HepG2 (cell line): ENCODE data around the gene HPS1. TPM values are rescaled to one million over a fixed set of nuclear protein-coding genes. Genes with fewer than 3 reads are reported as not detected.

ENCODE experiments used
- ATAC-seq: fragments of 200-7000 bp; cut with Tn5 transposase; 3 replicates; pipeline ENCODE4 v1.9.1; 2020; ENCODE audit warnings: mild to moderate bottlenecking, moderate library complexity
- BruUV-seq: library from RNA; stranded (reverse); fragments of 400-500 nt; replicated peaks from 2 replicates; lab custom pipeline; 2021; lab: Mats Ljungman, UMichigan
- CTCF ChIA-PET: fragments of 300-600 bp; formaldehyde crosslinking; extraction: SDS; loops from one replicate; lab custom pipeline; 2021; ENCODE audit warnings: low total read pairs, inconsistent platforms, low intra/inter-chr PET ratio; lab: Yijun Ruan, JAX
- POLR2A ChIA-PET: fragments of 350-600 bp; sonication (Branson Sonifier 250); formaldehyde crosslinking; loops from one replicate; lab custom pipeline; 2020; ENCODE audit warnings: antibody characterized with exemption, inconsistent platforms; lab: Yijun Ruan, JAX
- DNase-seq: peaks from one replicate; pipeline ENCODE4 v3.0.0-alpha.2; 2015; ENCODE audit warnings: low spot score
- FAIRE-seq: peaks from 3 replicates; lab custom pipeline; 2011; peaks lifted over from hg19 to GRCh38; lab: Jason Lieb, UNC
- H2AFZ ChIP-seq: one replicate; pipeline ENCODE4 v1.6.1; 2011; ENCODE audit warnings: low read length, inconsistent platforms
- H3K27ac ChIP-seq: fragments of 300-600 bp; 3 replicates; pipeline ENCODE4 v1.8.0; 2011; ENCODE audit warnings: mixed run types, mild to moderate bottlenecking, mixed read lengths, low read length, inconsistent platforms; ENCODE audit not compliant: insufficient read depth; ENCODE audit errors: extremely low read length
- H3K27me3 ChIP-seq, 2 experiments: fragments of 200-600 bp in 1 of 2; 2 replicates in 1 of 2; 3 replicates in 1 of 2; pipeline versions ENCODE4 v1.6.0 to v1.8.0; 2011; ENCODE audit warnings: low read length in 2 of 2, mild to moderate bottlenecking in 2 of 2, moderate library complexity in 2 of 2, inconsistent platforms in 1 of 2; ENCODE audit not compliant: insufficient read depth in 2 of 2, control insufficient read depth in 1 of 2
- H3K36me3 ChIP-seq, 2 experiments: fragments of 200-600 bp in 1 of 2; replicated peaks in 1 of 2; 2 replicates in 1 of 2; 3 replicates in 1 of 2; pipeline versions ENCODE4 v1.5.1 to v1.8.0; 2011; ENCODE audit warnings: low read length in 2 of 2, inconsistent platforms in 1 of 2; ENCODE audit not compliant: insufficient read depth in 2 of 2, control insufficient read depth in 1 of 2
- H3K4me1 ChIP-seq: 2 replicates; pipeline ENCODE4 v1.5.1; 2012; ENCODE audit warnings: low read length, inconsistent platforms; ENCODE audit not compliant: insufficient read depth
- H3K4me2 ChIP-seq: 2 replicates; pipeline ENCODE4 v1.6.0; 2011; ENCODE audit warnings: low read depth, low read length, inconsistent platforms
- H3K4me3 ChIP-seq, 3 experiments: fragments of 200-600 bp in 1 of 3; sonication (generic), shearing (Covaris generic) in 1 of 3; replicated peaks in 1 of 3; 2 replicates each; pipeline ENCODE4 v1.5.1; 2011 to 2016; ENCODE audit warnings: low read length in 3 of 3, inconsistent platforms in 2 of 3, low read depth in 2 of 3, mild to moderate bottlenecking in 2 of 3, control low read depth in 1 of 3, mixed read lengths in 1 of 3; ENCODE audit not compliant: insufficient read depth in 1 of 3
- H3K79me2 ChIP-seq: one replicate; pipeline ENCODE4 v1.6.1; 2011; ENCODE audit warnings: low read length, inconsistent platforms; ENCODE audit not compliant: insufficient read depth
- H3K9ac ChIP-seq: 2 replicates; pipeline ENCODE4 v1.6.0; 2011; ENCODE audit warnings: mild to moderate bottlenecking, low read depth, low read length, inconsistent platforms; ENCODE audit not compliant: insufficient read depth
- H3K9me3 ChIP-seq: 2 replicates; pipeline ENCODE4 v1.5.1; 2012; ENCODE audit warnings: mild to moderate bottlenecking, low read length
- H4K20me1 ChIP-seq: 2 replicates; pipeline ENCODE4 v1.6.0; 2011; ENCODE audit warnings: inconsistent platforms, mild to moderate bottlenecking, low read length, moderate library complexity; ENCODE audit not compliant: insufficient read depth
- ADNP ChIP-seq: sonication (generic); formaldehyde crosslinking; IDR thresholded peaks from 2 replicates; pipeline ENCODE4 v1.4.0; 2020; ENCODE audit warnings: missing genetic modification reagents
- FOXA1 ChIP-seq, 2 experiments: fragments of 450-650 bp in 1 of 2; sonication (generic) in 1 of 2; formaldehyde crosslinking in 1 of 2; IDR thresholded peaks; 2 replicates each; pipeline versions ENCODE4 v1.4.0 to v1.6.1; 2016 to 2020; ENCODE audit warnings: missing genetic modification reagents in 1 of 2
- KDM2A ChIP-seq: sonication (generic); formaldehyde crosslinking; IDR thresholded peaks from 2 replicates; pipeline ENCODE4 v1.4.0; 2020; ENCODE audit warnings: low read depth, missing genetic modification reagents, borderline replicate concordance
- MEF2D ChIP-seq: sonication (generic); formaldehyde crosslinking; IDR thresholded peaks from 2 replicates; pipeline ENCODE4 v1.5.1; 2020; ENCODE audit warnings: mild to moderate bottlenecking, missing genetic modification reagents
- RBFOX2 ChIP-seq: fragments of 200-400 bp; formaldehyde crosslinking; IDR thresholded peaks from 2 replicates; pipeline ENCODE4 v1.6.1; 2017; ENCODE audit warnings: low read depth, mild to moderate bottlenecking, low read length
- ZEB1 ChIP-seq: IDR thresholded peaks from 2 replicates; pipeline ENCODE4 v1.6.1; 2012; ENCODE audit warnings: mild to moderate bottlenecking, low read depth, inconsistent platforms; ENCODE audit not compliant: insufficient replicate concordance
- ZNF33B ChIP-seq: sonication (generic); formaldehyde crosslinking; IDR thresholded peaks from 2 replicates; pipeline ENCODE4 v1.5.1; 2020; ENCODE audit warnings: mild to moderate bottlenecking, missing genetic modification reagents
- ZNF367 ChIP-seq: sonication (generic); formaldehyde crosslinking; IDR thresholded peaks from 2 replicates; pipeline ENCODE4 v1.4.0; 2020; ENCODE audit warnings: missing genetic modification reagents, borderline replicate concordance
- ZNF577 ChIP-seq: sonication (generic); formaldehyde crosslinking; IDR thresholded peaks from 2 replicates; pipeline ENCODE4 v1.4.0; 2020; ENCODE audit warnings: mild to moderate bottlenecking, low read depth, missing genetic modification reagents, borderline replicate concordance
- in situ Hi-C: cut with HindIII; loops from 2 replicates; pipeline ENCODE4 v1.10.0; 2017; ENCODE audit warnings: low pct_unique_long_range_greater_than_20kb; ENCODE audit not compliant: extremely low pct_ligation_motif_present
- intact Hi-C: fragments of 100-400 bp; cut with micrococcal nuclease; formaldehyde crosslinking; loops from one replicate; pipeline ENCODE4 v1.10.0; 2022; ENCODE audit not compliant: unreplicated experiment
- polyA plus RNA-seq, 8 experiments: library from polyadenylated mRNA; depleted of rRNA in 3 of 8; stranded (reverse) in 7 of 8; unstranded in 1 of 8; fragments of >200 nt; fragmentation: Illumina TruSeq in 4 of 8; extraction: Trizol in 4 of 8; gene quantifications; 2 replicates each; pipeline versions ENCODE4 v1.2.1 to v1.2.3, GENCODE V29; 2011 to 2016; ENCODE audit warnings: low read depth in 4 of 8, missing spikeins in 1 of 8, mixed read lengths in 1 of 8; ENCODE audit not compliant: insufficient read depth in 1 of 8
- total RNA-seq, 5 experiments: library from RNA; depleted of rRNA; stranded (reverse); fragments of >200 nt; fragmentation: Illumina TruSeq; extraction: Trizol; gene quantifications; 2 replicates each; pipeline ENCODE4 v1.2.3, GENCODE V29; 2016; ENCODE audit warnings: low read depth in 1 of 5
- TF ChIP-seq, protein P1 (sequence below): sonication (generic); formaldehyde crosslinking; IDR thresholded peaks from 2 replicates; pipeline ENCODE4 v1.9.0; 2022; ENCODE audit warnings: missing genetic modification reagents, mild to moderate bottlenecking, borderline replicate concordance
- TF ChIP-seq, protein P2 (sequence below): sonication (generic); formaldehyde crosslinking; IDR thresholded peaks from 2 replicates; pipeline ENCODE4 v1.8.1; 2022; ENCODE audit warnings: low read depth, mild to moderate bottlenecking, missing genetic modification reagents
- TF ChIP-seq, protein P3 (sequence below): sonication (generic); formaldehyde crosslinking; IDR thresholded peaks from 2 replicates; pipeline ENCODE4 v1.4.0; 2020; ENCODE audit warnings: missing genetic modification reagents, borderline replicate concordance

Gene HPS1
- total and polyA plus RNA-seq, 2 of the 13 experiments (the other 11 are each of a cell fraction or from before 2014, with no cell fraction given) = 24.6 to 25.8 TPM

DNA sequence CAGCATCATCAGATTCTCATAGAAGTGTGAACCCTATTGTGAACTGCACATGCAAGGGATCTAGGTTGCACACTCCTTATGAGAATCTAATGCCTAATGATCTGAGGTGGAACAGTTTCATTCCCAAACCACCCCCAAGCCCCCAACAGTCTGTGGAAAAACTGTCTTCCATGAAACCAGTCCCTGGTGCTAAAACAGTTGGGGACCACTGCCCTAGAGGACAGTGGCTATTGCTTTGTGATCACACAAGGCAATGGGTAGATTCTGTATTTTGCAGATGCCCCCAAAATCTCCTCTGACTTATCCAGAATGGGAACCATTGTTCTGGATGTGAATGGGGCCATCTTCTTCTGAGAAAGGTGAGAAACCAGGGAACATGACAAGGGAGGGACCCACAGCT, 31.1 kb upstream of the HPS1 start (continued):
- TF ChIP-seq, protein P1, sequence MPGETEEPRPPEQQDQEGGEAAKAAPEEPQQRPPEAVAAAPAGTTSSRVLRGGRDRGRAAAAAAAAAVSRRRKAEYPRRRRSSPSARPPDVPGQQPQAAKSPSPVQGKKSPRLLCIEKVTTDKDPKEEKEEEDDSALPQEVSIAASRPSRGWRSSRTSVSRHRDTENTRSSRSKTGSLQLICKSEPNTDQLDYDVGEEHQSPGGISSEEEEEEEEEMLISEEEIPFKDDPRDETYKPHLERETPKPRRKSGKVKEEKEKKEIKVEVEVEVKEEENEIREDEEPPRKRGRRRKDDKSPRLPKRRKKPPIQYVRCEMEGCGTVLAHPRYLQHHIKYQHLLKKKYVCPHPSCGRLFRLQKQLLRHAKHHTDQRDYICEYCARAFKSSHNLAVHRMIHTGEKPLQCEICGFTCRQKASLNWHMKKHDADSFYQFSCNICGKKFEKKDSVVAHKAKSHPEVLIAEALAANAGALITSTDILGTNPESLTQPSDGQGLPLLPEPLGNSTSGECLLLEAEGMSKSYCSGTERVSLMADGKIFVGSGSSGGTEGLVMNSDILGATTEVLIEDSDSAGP = no peak
- no peak for TF ChIP-seq ZNF367 (CRISPR knock-in tag)
- TF ChIP-seq MEF2D (CRISPR knock-in tag) = no peak
- no peak for TF ChIP-seq FOXA1 (IDR thresholded peaks at IDR 0.05)
- no peak for TF ChIP-seq FOXA1 (CRISPR knock-in tag; IDR thresholded peaks at IDR 0.05)
- TF ChIP-seq KDM2A (CRISPR knock-in tag) = no peak

DNA sequence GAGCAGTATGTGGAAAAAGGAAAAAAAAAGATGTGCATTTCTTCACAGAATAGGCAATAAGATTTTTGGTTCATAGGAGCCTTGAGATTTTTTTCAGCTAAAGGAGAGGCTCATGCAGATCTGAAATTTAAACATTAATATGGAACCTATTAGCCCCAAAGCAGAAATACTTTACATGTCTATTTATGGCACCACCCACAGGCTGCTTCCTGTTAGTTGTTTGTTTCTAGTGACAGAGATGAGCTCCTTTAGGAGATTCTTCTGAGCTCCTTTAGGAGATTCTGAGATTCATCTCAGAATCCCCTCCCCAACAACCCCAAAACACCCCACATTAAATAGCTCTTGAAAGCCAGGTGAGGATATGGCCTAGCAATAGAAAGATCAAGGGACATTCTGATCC, 27.9 kb upstream of the HPS1 start:
- Histone ChIP-seq H3K27ac (no peak overlapping the region), H3K4me3 (no peak overlapping the region), H3K79me2 (no peaks in the 10 kb centered on the region), H3K9ac (no peak overlapping the region), H3K4me2 (no peak overlapping the region), H3K9me3 (no peaks in the 10 kb centered on the region), H3K4me1 (no peaks in the 10 kb centered on the region), H3K36me3 (no peaks in the 10 kb centered on the region), H2AFZ (no peak overlapping the region), H3K27me3 (peaks cover 2 to 9% of the 10 kb centered on the region in 2 experiments; a peak in 2 of 5 replicates), H4K20me1 (no peaks in the 10 kb centered on the region)
- no TSS peak for BruUV-seq
- in situ Hi-C loops = loop anchor here (10.0 to 25.0 kb wide), 2 partner anchors 563 to 770 kb away; no protein-coding TSS in a partner anchor
- TF ChIP-seq ADNP (CRISPR knock-in tag) (no peak), ZNF577 (no peak), ZNF33B (CRISPR knock-in tag) (no peak), RBFOX2 (no peak), ZEB1 (no peak)
- TF ChIP-seq, protein P2, sequence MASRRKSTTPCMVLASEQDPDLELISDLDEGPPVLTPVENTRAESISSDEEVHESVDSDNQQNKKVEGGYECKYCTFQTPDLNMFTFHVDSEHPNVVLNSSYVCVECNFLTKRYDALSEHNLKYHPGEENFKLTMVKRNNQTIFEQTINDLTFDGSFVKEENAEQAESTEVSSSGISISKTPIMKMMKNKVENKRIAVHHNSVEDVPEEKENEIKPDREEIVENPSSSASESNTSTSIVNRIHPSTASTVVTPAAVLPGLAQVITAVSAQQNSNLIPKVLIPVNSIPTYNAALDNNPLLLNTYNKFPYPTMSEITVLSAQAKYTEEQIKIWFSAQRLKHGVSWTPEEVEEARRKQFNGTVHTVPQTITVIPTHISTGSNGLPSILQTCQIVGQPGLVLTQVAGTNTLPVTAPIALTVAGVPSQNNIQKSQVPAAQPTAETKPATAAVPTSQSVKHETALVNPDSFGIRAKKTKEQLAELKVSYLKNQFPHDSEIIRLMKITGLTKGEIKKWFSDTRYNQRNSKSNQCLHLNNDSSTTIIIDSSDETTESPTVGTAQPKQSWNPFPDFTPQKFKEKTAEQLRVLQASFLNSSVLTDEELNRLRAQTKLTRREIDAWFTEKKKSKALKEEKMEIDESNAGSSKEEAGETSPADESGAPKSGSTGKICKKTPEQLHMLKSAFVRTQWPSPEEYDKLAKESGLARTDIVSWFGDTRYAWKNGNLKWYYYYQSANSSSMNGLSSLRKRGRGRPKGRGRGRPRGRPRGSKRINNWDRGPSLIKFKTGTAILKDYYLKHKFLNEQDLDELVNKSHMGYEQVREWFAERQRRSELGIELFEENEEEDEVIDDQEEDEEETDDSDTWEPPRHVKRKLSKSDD (CRISPR knock-in tag) = no peak
- TF ChIP-seq, protein P3, sequence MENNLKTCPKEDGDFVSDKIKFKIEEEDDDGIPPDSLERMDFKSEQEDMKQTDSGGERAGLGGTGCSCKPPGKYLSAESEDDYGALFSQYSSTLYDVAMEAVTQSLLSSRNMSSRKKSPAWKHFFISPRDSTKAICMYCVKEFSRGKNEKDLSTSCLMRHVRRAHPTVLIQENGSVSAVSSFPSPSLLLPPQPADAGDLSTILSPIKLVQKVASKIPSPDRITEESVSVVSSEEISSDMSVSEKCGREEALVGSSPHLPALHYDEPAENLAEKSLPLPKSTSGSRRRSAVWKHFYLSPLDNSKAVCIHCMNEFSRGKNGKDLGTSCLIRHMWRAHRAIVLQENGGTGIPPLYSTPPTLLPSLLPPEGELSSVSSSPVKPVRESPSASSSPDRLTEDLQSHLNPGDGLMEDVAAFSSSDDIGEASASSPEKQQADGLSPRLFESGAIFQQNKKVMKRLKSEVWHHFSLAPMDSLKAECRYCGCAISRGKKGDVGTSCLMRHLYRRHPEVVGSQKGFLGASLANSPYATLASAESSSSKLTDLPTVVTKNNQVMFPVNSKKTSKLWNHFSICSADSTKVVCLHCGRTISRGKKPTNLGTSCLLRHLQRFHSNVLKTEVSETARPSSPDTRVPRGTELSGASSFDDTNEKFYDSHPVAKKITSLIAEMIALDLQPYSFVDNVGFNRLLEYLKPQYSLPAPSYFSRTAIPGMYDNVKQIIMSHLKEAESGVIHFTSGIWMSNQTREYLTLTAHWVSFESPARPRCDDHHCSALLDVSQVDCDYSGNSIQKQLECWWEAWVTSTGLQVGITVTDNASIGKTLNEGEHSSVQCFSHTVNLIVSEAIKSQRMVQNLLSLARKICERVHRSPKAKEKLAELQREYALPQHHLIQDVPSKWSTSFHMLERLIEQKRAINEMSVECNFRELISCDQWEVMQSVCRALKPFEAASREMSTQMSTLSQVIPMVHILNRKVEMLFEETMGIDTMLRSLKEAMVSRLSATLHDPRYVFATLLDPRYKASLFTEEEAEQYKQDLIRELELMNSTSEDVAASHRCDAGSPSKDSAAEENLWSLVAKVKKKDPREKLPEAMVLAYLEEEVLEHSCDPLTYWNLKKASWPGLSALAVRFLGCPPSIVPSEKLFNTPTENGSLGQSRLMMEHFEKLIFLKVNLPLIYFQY = no peak
- intact Hi-C loops = no loop called here
- POLR2A ChIA-PET = no interaction called here
- CTCF ChIA-PET = no interaction called here
- ATAC-seq (no peak), FAIRE-seq (no peak), DNase-seq (no peak)
